ENCODE data around the gene CTSH. TPM values are rescaled to one million over a fixed set of nuclear protein-coding genes. Genes with fewer than 3 reads are reported as not detected.

CTSH gene
- total RNA-seq, 1 experiment from 2014 or later, result 146 TPM

GRCh38 chr15:78985859-78986475 is 41.1 kb upstream of the CTSH start:
- Histone ChIP-seq H3K4me3 (ENCODE audit: low read length) (no peak overlapping the region), H3K36me3 (ENCODE audit: low read depth, low read length) (no peaks in the 10 kb centered on the region), H3K4me1 (ENCODE audit: insufficient read depth, low read length) (peaks cover 11% of the 10 kb centered on the region), H3F3A (ENCODE audit: low read length, unreplicated experiment) (no peaks in the 10 kb centered on the region), H4K20me1 (ENCODE audit: low read length) (no peaks in the 10 kb centered on the region), H3K79me2 (ENCODE audit: low read length) (no peaks in the 10 kb centered on the region), H2AFZ (ENCODE audit: low read length) (no peak overlapping the region), H3K4me2 (ENCODE audit: low read length) (no peak overlapping the region), H3K27me3 (ENCODE audit: low read length) (no peaks in the 10 kb centered on the region), H3K9me2 (replicated peaks; ENCODE audit: low read length) (no peaks in the 10 kb centered on the region), H3K27ac (ENCODE audit: low read length) (no peak overlapping the region), H3K9me3 (ENCODE audit: low read length) (no peaks in the 10 kb centered on the region), H3K9ac (ENCODE audit: low read length) (no peak overlapping the region)
- ChIA-PET CTCF (no interaction called here), POLR2A (ENCODE audit: unreplicated experiment) (interaction anchor here (0.6 kb wide), 1 partner anchor 18 kb away, joined by 5 read pairs; no protein-coding TSS in a partner anchor)
- TF ChIP-seq CTCF (conservative IDR thresholded peaks at IDR 0.05; ENCODE audit: low read depth, low read length), result no peak
- TF ChIP-seq EZH2phosphoT487 (IDR thresholded peaks at IDR 0.05; ENCODE audit: borderline replicate concordance, low read length), result no peak
- TF ChIP-seq EZH2 (IDR thresholded peaks at IDR 0.05; ENCODE audit: low read length, unreplicated experiment), result no peak
- DNase-seq, result no peak
- BruUV-seq (replicated peaks), result no TSS peak
- intact Hi-C loops (cut with micrococcal nuclease), result no loop called here
- ATAC-seq, result no peak

- no peak overlapping the region for H2AFZ ChIP-seq (ENCODE audit: low read length)
- H3K4me3 ChIP-seq (ENCODE audit: low read length), result no peak overlapping the region
- TF ChIP-seq EZH2phosphoT487 (IDR thresholded peaks at IDR 0.05; ENCODE audit: borderline replicate concordance, low read length) (no peak), CTCF (conservative IDR thresholded peaks at IDR 0.05; ENCODE audit: low read depth, low read length) (no peak), EZH2 (IDR thresholded peaks at IDR 0.05; ENCODE audit: low read length, unreplicated experiment) (no peak)
- H4K20me1 ChIP-seq (ENCODE audit: low read length), result no peaks in the 10 kb centered on the region
- no peak overlapping the region for H3K9ac ChIP-seq (ENCODE audit: low read length)
- peaks cover 15% of the 10 kb centered on the region for H3K4me1 ChIP-seq (ENCODE audit: insufficient read depth, low read length)
- no peaks in the 10 kb centered on the region for H3F3A ChIP-seq (ENCODE audit: low read length, unreplicated experiment)
- no peak for DNase-seq
- intact Hi-C loops (cut with micrococcal nuclease), result no loop called here
- no peak overlapping the region for H3K27ac ChIP-seq (ENCODE audit: low read length)
- no peaks in the 10 kb centered on the region for H3K36me3 ChIP-seq (ENCODE audit: low read depth, low read length)
- H3K79me2 ChIP-seq (ENCODE audit: low read length), result no peaks in the 10 kb centered on the region
- POLR2A ChIA-PET (ENCODE audit: unreplicated experiment), result no interaction called here
- BruUV-seq (replicated peaks), result no TSS peak
- CTCF ChIA-PET, result no interaction called here
- no peaks in the 10 kb centered on the region for H3K27me3 ChIP-seq (ENCODE audit: low read length)
- H3K9me2 ChIP-seq (replicated peaks; ENCODE audit: low read length), result no peaks in the 10 kb centered on the region
- no peaks in the 10 kb centered on the region for H3K9me3 ChIP-seq (ENCODE audit: low read length)
- H3K4me2 ChIP-seq (ENCODE audit: low read length), result no peak overlapping the region
- no peak for ATAC-seq
These were observed 39.2 kb upstream of the CTSH start for GRCh38 chr15:78984041-78984440.

- Histone ChIP-seq H3K9me3 (ENCODE audit: low read length) (no peaks in the 10 kb centered on the region), H3K36me3 (ENCODE audit: low read depth, low read length) (no peaks in the 10 kb centered on the region), H2AFZ (ENCODE audit: low read length) (no peak overlapping the region), H3K9me2 (replicated peaks; ENCODE audit: low read length) (no peaks in the 10 kb centered on the region), H3K79me2 (ENCODE audit: low read length) (no peaks in the 10 kb centered on the region), H3K4me3 (ENCODE audit: low read length) (no peak overlapping the region), H3K27me3 (ENCODE audit: low read length) (no peaks in the 10 kb centered on the region), H3K4me1 (ENCODE audit: insufficient read depth, low read length) (peaks cover 7% of the 10 kb centered on the region; the same call in 1 of the 2 replicates), H4K20me1 (ENCODE audit: low read length) (no peaks in the 10 kb centered on the region), H3K27ac (ENCODE audit: low read length) (no peak overlapping the region), H3K9ac (ENCODE audit: low read length) (no peak overlapping the region), H3K4me2 (ENCODE audit: low read length) (no peak overlapping the region), H3F3A (ENCODE audit: low read length, unreplicated experiment) (no peaks in the 10 kb centered on the region)
- ATAC-seq, result no peak
- BruUV-seq (replicated peaks), result no TSS peak
- intact Hi-C loops (cut with micrococcal nuclease), result no loop called here
- no peak for DNase-seq
- CTCF ChIA-PET, result no interaction called here
- POLR2A ChIA-PET (ENCODE audit: unreplicated experiment), result no interaction called here
- no peak for TF ChIP-seq CTCF (conservative IDR thresholded peaks at IDR 0.05; ENCODE audit: low read depth, low read length)
- no peak for TF ChIP-seq EZH2 (IDR thresholded peaks at IDR 0.05; ENCODE audit: low read length, unreplicated experiment)
- TF ChIP-seq EZH2phosphoT487 (IDR thresholded peaks at IDR 0.05; ENCODE audit: borderline replicate concordance, low read length), result no peak
These were observed 38.5 kb upstream of the CTSH start for GRCh38 chr15:78983146-78983918.
